HG03095 (cell line): ENCODE results near the gene SLAMF9.
"Not testable (repeated sequence)": the region's sequence is repeated elsewhere in the genome, so short reads cannot be mapped to it uniquely, and the experiment has no call there.

Experiments
- ATAC-seq: cut with Tn5 transposase; IDR thresholded peaks from one replicate; pipeline ENCODE4 v1.9.1; 2021; ENCODE audit warnings: moderate library complexity; ENCODE audit not compliant: unreplicated experiment

Gene SLAMF9

DNA sequence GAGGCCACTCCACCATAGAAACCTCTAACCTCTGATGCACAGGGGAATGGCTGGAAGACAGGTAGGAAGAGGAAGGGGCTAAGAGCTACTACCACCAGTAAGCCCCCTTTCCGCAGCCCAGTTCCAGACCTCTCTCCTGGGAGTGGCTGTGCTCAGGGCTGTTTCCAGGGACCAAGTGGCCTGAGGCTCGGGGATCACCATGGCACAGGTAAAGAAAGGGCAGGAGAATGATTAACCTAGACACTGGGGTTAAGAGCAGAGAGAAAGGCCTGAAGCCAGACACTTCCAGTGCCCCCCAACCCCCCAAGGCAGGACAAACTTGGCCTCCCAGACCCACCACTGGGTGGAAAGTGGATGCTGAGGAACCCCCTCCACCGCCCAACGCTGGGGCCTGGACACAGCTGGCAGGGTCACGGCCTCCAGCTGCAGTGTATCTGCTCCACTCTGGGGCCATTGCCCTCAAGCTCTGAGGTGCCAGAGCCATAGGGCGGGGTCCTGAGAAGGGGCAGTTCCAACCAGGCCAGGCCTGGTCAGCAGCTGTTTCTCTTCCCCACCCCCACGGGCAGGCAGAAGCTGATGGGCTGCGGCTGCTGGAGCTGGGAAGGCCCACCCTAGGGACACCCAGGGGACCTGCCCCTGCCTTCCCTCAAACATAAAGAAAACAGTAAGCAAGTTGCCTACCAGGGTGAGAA, 31.4 kb downstream of the SLAMF9 start:
- no peak for ATAC-seq

DNA sequence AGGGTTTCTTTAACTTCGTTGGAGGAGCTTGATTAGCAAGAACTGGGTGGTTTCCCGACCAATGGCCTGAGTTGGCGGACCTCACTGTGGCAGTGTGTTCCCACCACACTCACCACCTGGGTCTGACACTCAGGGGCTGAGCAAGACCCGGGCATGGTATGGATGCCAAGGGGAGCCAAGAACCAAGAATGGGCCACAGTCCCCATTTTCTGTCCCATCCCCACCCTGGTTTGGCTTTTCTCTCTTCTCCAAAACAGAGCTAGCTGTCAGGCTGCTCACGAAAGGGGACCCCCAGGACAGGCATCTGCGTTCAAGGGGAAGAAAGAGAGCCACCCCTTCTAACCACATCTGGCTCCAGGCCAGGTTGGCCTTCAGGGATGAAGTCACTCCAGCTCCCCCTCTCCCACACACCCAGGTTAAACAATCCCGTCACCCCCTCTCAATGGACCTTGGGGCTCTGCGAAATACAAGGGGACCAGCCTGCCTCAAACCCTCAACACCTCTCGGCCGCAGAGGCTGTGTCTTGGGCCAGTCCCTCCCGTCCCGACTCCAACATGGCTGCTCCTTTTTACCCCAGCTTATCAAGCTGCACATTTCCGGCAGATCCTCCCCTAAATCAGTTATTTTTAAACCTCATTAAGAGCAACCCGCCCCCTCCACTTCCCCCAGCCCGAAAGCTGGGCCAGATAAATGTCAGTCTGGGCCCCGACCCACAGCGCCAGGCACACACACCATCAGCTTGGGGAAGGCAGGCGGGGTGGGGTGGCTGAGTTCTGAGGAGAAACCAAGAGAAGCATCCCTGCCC, 32.1 kb downstream of the SLAMF9 start:
- ATAC-seq, result no peak

DNA sequence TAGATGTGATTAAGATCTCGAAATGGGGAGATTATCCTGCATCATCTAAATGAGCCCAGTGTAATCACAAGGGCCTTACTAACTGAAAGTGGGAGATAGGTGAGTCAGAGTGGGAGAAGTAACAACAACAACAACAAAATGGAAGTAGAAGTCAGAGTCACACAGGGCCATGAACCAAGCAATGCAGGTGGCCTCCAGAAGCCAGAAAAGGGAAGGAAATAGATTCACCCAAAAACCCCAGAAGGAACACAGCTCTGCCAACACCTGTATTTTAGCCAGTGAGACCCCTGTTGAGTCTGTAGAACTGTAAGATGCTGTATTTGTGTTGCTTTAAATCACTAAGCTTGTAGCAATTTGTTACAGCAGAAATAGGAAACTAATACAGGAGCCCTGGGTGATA, 32.8 kb downstream of the SLAMF9 start:
- ATAC-seq, result peak; percentile 29

DNA sequence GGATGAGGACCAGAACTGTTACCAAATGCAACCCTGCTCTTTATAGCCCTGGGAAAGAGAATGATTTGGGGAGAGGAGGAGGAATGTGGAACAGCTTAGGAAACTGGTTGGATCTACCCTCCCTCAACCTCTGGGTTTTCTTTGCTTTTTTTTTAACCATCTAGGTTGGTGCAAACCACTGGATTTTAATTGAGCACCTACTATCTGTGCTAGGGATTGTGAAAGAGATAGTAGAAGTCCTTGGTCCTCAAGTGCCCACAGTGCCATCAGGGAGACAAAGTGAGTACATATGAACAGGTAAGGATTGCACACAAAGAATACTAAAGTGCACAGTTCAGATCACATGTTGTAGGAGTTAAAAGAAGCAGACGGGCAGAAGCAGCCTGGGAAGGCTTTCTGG, 33.4 kb downstream of the SLAMF9 start:
- ATAC-seq, result no peak

DNA sequence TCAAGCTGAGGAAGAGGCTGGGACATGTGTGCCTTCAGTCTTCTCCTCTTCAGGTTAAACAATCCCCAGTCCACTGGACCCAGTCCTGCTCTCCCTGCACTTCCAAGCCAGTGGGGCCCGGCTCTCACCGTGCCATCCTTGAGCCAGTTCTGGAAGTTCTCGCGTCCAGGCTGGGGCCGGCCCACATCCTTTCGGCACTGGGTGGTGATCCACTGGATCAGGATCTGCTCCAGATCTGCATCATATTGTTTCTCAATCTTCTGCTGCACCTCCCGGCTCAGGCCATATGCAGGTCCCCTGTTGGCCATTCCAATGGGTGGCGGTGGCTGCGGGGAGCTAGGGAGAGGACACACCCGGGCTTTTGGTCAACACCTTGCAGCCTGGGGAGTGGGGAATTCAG, 33.8 kb downstream of the SLAMF9 start:
- ATAC-seq, result no peak

DNA sequence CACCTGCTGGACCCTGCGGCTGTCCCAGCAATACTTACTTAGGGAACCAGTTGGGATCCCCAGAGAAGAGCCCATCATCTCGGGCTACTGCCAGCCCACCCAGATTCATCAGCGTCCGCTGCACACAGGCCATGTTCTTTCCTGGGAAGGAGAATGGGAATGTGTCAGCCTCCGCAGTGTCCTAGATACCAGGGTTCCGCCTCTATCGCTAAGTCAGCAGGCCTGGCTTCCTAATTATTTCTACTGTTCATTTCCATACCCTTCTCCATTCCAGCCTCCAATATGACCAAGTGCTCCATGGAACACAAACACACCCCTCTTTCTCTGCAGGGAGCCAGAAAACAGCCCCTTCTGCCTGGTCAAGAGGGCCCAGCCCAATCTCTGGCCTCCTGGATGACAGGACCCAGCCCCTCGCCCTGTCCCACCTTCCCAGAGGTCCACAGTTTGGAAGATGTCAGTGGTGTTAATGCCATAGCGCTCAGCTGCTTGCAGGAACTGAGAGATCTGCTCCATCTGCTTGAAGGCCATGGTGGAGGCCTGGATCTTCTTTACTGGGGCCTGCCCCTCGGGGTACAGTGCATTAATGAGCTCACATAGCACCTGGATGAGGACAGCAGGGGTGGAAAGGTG, 34.7 kb downstream of the SLAMF9 start:
- no peak for ATAC-seq

DNA sequence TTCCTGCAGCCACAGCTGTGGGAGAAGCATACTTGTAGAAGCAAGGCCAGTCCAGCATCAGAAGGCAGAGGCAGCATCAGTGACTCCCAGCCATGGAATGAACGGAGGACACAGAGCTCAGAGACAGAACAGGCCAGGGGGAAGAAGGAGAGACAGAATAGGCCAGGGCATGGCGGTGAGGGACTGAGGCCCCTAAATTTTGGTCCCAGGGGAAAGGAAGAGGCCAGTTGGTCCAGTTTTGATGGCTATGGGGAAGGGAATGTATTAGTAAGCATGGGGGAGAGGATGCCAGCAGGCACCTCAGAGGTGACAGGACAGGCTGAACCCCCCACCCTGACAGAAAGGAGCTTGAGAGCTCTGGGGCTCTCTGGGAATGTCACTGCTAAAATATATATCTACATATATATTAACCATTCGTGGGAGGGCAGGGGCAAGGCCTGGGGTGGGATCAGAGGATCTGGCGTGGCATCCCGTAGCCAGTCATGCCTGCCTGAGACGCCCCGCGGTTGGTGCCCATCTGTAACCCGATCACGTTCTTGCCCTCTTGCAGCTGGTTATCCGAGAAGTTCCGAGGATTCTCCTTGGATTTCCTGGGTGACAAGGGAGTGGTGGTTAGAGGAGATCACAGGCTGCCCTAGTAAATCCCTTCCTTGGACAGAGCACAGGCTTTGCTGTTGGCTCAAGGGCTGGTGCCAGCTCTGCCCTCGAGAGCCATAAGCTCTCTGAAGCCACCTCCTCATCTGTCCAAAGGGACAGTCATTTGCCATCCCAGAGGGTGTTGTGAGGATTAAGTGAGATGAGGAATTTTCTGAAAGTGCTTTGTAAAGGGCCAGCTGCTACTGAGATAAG, 35.5 kb downstream of the SLAMF9 start:
- no peak for ATAC-seq

DNA sequence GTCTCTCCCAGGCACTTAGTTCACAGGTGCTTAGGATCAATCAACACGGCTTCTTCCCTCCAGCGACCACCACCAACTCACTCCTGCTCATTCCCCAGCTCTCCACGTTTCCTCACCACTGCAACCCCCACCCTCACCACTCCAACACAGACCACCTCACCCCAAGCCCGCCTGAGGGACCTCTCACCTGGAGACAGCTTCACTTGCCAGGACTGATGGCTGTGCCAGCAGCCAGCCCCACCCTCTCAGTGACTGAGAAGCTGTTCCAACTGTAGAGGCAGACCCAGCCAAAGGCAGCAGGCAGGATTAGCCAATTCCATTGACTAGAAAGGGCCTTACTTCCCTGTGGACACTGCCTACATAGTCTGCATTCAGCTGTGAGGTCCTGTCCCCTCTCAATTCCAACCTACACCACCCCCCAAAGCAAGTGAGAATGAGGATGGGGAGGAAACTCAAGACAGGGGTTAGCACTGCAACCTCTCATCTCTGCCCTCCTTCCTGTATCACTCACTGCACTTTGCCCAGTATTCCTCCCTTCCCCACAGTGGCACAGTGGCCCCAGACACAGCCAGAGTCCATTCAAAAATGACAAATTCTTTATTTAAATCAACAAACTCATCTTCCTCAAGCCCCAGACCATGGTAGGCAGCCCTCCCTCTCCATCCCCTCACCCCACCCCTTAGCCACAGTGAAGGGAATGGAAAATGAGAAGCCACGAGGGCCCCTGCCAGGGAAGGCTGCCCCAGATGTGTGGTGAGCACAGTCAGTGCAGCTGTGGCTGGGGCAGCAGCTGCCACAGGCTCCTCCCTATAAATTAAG, 36.3 kb downstream of the SLAMF9 start:
- no peak for ATAC-seq

DNA sequence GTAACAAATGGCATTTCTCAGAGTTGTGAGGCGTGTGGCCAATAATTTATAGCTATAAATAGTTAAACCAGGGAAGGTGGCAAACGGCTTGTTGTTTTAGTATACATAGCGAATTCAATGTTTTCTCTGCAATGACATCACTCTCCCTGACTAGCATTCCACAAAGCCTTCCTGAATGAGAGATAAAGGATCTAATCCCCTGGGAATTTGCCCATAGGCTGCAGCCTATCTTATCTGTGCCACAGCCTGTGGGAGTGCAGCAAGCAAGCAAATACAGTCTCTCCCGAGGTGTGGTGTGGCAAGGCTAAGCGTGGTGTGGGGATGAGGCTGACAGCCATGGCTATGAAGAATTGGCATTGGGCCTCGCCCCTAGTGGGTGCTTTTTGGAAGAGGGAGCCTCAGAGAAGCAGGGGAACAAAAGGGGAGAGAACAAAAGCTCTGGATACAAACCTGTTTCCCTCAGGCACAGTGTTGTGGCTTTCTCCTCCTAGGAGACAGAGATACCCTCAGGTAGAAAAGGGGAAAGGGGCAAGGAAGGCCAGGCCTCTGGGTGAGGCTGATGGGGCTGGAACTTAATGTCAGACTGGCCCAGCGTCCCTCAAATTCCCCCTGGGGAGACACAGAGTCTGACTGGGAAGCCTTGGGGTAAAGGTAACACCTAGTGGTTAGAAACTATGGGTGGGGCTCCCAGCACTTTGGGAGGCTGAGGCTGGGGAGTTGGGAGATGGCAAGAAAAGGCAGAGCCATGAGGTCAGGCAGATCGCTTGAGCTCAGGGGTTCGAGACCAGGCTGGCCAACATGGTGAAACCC, 37.6 kb downstream of the SLAMF9 start:
- no peak for ATAC-seq

DNA sequence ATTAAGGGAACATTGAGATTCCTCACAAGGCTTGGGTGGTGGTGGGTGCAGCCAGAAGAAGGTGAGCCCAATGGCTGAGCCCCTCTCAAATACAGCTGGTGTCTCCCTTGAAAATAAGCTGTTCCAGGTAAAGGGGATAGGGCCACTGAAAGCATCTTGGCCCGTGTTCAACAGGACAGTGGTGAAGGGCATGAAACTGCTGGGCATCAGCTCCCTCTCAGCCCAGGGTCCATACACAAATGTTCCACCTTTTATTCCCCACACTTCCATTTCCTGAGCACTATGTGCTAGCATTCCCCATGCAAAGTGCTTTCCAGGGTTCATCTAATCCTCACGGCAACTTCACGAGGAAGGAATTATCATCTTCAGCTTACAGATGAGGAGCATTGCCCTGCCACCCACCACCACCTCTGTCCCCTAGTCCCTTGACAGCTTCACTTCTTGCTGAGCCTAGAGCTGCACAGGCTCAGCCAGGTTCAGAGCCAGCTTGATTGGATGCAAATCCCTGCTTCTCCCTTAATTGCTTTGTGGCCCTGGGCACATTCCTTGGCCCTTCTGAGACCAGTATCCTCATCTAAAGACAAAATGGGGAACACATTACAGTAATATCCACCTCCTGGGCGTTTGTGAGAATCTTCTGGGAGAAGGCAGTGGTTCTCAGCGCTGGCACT, 38.3 kb downstream of the SLAMF9 start:
- ATAC-seq, result no peak

DNA sequence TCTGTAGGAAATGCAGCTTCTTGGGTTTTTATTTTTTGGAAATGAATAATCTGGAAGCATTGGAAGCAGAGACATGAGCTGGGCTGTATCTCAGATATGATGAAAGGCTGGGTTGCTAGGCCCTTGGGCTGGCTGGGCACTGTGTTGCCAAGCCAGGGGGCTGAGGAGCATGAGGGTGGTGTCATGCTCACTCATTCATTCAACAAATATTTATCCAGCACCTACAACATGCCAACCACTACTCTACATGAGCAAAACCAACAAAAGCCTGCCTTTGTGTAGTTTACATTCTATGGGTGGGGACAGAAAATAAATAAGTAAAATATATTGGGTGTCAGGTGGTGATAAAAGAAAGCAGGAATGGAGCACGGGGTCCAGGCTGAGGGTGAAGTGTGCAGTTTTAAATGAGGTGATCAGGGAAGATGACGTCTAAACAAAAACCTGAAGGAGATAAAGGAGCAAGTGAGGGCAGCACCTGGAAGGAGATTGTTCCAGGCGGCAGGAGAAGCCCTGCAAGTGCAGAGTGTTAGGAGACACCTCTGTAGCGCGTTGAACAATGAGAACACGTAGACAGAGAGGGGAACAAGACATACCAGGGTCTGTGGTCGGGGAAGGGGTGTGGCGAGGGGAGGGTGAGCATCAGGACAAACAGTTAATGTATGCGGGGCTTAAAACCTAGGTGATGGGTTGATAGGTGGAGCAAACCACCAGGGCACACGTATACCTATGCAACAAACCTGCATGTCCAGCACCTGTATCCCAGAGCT, 39.6 kb downstream of the SLAMF9 start:
- no peak for ATAC-seq

DNA sequence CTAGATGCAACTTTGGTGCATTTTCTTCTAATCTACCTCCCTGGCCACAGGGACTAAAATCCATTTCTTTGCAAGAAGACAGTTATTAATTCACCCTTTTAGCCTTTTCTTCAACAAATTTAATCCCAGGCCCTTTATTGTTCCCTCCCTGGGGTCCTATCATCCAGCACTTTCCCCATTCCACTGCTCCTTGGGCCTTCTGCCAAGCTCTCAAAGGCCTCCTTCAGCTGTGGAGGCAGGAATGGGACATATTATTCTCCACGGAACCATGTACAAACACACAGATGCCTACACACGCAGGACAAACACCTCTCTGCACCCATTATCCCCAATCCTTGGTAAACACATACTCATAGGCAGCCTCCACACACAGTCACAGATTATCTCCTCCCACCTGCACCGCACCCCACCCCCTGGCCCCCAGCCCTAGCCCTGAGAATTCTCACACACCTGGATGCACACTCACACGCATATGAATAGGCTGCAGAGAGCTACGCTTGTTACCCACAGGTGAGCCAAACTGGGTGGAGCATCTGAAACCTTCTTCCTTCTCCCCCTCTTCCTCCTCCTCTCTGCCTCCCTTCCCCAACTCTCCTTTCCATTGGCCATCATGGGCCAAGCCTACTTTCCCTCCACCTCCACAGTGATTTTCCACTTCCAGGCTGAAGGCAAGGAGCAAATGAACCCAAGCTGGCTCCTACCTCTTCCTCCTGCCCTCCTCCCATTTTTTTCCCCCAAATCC, 40.4 kb downstream of the SLAMF9 start:
- no peak for ATAC-seq

DNA sequence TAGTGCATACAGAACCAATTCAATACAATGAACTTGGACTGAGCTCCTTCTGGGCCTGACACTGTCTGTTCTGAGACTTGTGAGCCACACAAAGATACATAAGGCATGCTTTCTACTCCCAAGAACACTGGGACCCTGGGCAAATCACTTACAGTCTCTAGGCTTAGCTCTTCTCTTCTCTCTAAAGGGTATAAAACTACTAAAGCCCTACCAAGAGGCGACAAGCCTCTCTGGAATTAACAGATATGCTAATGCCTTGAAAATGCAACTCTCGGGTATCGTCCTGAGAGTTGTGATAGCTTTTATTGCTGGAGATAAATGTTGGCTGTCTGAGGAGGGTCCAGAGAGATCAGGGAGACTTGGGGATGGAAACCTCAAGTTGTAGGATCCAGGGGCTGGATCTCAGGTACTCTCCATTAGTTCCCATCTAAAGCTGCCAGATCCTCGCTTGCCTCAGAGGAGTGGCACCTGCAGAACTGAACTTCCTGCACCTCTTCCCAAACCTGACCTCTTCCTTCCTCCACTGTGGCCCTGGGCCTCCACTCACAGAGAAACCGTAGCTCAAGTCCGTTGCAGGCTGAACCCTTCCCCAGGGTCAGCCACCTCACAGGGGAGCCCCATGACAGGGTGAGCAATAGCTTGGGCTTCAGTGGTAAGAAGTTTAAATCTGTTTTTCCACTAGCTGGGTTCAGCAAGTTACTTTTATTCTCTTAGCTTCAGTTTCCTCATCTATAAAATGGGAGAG, 42.5 kb downstream of the SLAMF9 start:
- no peak for ATAC-seq

DNA sequence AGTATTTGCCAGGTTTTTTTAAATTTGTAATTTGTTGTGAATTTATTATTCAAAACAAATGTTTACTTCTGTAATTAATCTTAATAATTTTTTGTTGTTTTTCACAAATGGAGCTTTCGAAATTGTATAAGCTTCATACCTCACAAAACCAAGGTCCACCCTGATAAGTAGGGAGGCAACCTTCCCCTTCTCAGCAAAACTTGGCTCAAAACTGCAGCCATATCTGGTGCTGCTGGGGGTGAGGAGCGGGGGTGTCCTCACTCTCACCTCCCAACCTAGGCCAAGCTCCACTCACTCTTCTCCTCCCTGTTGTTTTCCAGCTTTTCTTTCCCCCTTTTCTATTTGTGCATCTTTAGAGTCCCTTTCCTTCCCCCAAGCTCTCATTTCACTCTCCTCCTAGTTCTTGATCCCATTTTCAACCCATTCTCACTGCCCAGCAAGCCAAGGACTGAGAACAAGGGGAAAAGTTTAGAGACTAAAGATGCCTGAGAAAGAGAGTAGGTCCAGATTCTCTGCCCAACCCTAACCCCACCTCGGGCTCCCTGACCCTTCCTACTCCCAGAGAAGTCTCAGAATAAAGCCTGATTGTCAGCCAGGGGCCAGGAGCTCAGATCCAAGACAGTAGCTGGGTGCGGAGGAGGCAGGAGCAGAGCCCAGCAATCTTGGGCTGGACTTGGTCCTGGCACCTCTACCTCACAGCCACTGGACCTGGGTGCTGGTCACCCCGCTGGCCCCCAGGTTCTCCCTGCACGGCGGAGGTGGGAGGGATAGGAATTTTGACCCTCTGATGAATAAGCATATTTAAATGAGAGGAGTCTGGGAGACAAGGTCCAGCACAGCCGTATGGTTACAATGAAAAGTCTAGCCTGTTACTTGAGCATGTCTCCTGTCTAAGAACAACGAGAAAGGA, 45.8 kb downstream of the SLAMF9 start:
- no peak for ATAC-seq

DNA sequence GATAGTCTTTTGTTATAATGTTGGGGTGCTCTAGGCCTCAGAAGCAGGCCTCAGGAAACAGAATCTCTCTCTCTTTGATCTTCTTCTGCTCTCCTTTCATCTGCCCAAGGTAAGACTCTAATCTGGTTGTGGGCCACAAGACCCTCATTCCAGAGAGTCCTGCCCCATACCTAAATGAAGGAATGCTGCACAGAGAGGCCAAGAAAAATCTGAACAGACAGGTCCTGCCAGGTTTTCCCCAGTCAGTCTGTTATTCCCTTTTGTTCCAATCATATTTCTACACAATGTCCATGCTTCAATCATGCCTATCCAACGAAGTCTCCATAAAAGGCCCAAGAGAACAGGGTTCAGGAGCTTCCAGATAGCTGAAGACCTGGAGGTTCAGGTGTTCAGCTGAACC, 47.1 kb downstream of the SLAMF9 start:
- no peak for ATAC-seq

DNA sequence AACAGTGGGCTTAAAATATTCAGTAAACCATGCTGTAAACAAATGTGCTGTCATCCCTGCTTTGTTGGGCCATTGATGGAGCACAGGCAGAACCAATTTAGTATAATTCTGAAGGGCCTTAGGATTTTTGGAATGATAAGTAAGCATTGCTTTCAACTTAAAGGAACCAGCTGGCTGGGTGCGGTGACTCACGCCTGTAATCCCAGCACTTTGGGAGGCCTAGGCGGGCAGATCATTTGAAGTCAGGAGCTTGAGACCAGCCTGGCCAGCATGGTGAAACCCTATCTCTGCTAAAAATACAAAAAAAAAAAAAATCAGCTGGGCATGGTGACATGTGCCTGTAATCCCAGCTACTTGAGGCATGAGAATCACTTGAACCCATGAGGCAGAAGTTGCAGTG, 50.0 kb downstream of the SLAMF9 start:
- ATAC-seq, result not testable (repeated sequence)
